ENCODE results near the gene SVIL. TPM values are rescaled to one million over a fixed set of nuclear protein-coding genes. Genes with fewer than 3 reads are reported as not detected.

The SVIL gene
- total and polyA plus RNA-seq, 4 donors = 3.1 to 26.0 (median 9.4) TPM

DNA sequence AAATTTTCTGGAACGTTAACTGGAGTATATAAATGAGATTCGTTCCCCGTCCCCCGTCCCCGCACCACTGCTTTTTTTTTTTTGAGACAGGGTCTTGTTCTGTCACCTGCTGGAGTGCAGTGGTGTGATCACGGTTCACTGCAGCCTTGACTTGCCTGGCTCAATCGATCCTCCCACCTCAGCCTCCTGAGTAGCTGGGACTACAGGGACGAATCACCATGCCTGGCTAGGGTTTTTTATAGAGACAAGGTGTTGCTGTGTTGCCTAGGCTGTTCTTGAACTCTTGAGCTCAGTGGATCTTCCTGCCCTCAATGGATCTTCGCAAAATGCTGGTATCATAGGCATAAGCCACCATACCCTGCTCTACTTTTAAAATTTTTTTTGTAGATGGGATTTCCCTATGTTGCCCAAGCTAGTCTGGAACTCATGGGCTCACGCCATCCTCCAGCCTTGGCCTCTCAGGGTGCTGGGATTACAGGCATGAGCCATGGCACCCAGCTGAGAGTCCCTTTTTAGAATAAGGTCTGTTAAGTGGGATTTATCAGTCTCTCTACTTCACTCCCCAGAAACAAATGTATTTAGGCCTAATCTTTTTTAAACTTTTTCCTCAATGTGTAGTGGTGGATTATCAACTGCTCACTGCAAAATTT lies 223.0 kb downstream of the SVIL start:
- DNase-seq (ENCODE audit: low spot score) = no peak
- Histone ChIP-seq H3K27me3 (ENCODE audit: control insufficient read depth in 4 of 4, insufficient read depth in 4 of 4, low read length in 3 of 4) (no peaks in the 10 kb centered on the region), H3K27ac (ENCODE audit: low read depth in 1 of 2, low read length in 2 of 2) (no peak overlapping the region), H3K9ac (ENCODE audit: low read depth in 1 of 2, low read length in 2 of 2) (no peak overlapping the region), H3K36me3 (ENCODE audit: control insufficient read depth in 4 of 4, insufficient read depth in 3 of 4, low read depth in 1 of 4, low read length in 3 of 4) (peaks cover 0 to 2% (median 0%) of the 10 kb centered on the region in 4 donors), H3K4me3 (ENCODE audit: low read depth in 1 of 3, low read length in 3 of 3) (no peak overlapping the region), H3K4me1 (ENCODE audit: control insufficient read depth in 4 of 4, insufficient read depth in 4 of 4, low read length in 3 of 4) (peaks cover 7 to 28% (median 9%) of the 10 kb centered on the region in 4 donors), H3K9me3 (ENCODE audit: control insufficient read depth in 4 of 4, low read length in 3 of 4) (no peaks in the 10 kb centered on the region)
- TF ChIP-seq FOXA2 (IDR thresholded peaks at IDR 0.05) (no peak), SP1 (IDR thresholded peaks at IDR 0.05) (no peak), RAD21 (IDR thresholded peaks at IDR 0.05) (no peak), FOXA1 (IDR thresholded peaks at IDR 0.05) (no peak)
- 97% methylated on average over 10 of the region's 10 CpGs for WGBS

DNA sequence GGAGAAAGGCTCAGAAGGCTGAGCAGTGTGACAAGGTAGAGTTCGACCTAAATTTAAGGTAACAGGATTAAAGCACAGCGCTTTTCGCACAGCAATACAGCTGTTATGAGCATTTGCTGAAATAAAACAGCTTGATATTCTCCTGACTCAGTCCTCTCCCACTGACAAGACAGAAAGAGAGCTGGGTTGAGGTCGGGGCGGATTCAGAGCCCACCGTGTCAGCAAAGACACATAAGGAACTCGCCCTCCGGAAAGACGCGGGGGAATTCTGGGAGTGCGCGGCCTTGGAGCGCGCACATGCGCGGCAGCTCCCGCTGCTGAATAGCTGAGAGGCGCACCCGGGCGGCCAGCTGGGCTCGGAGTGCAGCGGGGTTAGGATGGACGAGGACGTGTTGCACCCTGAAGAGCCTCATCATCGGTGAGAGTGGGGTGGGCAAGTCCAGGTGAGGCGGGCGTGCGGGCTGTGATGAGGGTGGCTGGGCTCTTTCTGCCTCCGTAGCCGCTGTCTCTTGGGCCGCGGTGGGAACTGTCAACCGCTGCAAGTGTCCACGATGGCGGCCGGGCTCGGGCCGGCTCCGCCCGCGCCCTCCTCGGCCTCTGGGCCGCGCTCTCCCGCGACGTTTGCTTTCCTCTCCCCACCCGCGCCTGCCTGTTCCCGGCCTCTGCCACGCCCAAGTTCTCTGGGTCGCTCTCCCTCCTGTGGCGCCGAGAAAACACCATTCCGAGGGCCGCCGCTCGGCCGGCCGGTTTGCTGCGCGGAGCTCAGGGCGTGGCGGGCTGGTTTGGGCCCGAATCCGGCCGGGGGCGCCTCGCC lies 225.3 kb downstream of the SVIL start:
- Histone ChIP-seq H3K4me1 (ENCODE audit: control insufficient read depth in 4 of 4, insufficient read depth in 4 of 4, low read length in 3 of 4) (peaks cover 7 to 25% (median 9%) of the 10 kb centered on the region in 4 donors), H3K9ac (ENCODE audit: low read depth in 1 of 2, low read length in 2 of 2) (peak overlapping the region; percentile 84 to 87), H3K27me3 (ENCODE audit: control insufficient read depth in 4 of 4, insufficient read depth in 4 of 4, low read length in 3 of 4) (no peaks in the 10 kb centered on the region), H3K9me3 (ENCODE audit: control insufficient read depth in 4 of 4, low read length in 3 of 4) (no peaks in the 10 kb centered on the region), H3K36me3 (ENCODE audit: control insufficient read depth in 4 of 4, insufficient read depth in 3 of 4, low read depth in 1 of 4, low read length in 3 of 4) (no peaks in the 10 kb centered on the region), H3K4me3 (ENCODE audit: low read depth in 1 of 3, low read length in 3 of 3) (peak overlapping the region; percentile 43 to 87 (median 78)), H3K27ac (ENCODE audit: low read depth in 1 of 2, low read length in 2 of 2) (peak overlapping the region; percentile 74 to 85)
- peak; percentile 76 for DNase-seq (ENCODE audit: low spot score)
- WGBS = 5% methylated on average over 69 of the region's 69 CpGs
- TF ChIP-seq, protein P1, sequence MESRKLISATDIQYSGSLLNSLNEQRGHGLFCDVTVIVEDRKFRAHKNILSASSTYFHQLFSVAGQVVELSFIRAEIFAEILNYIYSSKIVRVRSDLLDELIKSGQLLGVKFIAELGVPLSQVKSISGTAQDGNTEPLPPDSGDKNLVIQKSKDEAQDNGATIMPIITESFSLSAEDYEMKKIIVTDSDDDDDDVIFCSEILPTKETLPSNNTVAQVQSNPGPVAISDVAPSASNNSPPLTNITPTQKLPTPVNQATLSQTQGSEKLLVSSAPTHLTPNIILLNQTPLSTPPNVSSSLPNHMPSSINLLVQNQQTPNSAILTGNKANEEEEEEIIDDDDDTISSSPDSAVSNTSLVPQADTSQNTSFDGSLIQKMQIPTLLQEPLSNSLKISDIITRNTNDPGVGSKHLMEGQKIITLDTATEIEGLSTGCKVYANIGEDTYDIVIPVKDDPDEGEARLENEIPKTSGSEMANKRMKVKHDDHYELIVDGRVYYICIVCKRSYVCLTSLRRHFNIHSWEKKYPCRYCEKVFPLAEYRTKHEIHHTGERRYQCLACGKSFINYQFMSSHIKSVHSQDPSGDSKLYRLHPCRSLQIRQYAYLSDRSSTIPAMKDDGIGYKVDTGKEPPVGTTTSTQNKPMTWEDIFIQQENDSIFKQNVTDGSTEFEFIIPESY (IDR thresholded peaks at IDR 0.05) = peak; percentile 33
- TF ChIP-seq YY1 (IDR thresholded peaks at IDR 0.05) (peak; percentile 89), JUND (IDR thresholded peaks at IDR 0.05) (no peak), RXRA (IDR thresholded peaks at IDR 0.05) (peak in 1 of 2 donors; percentile 15), FOXA2 (IDR thresholded peaks at IDR 0.05) (no peak), NR2F2 (IDR thresholded peaks at IDR 0.05) (peak; percentile 21), FOXA1 (IDR thresholded peaks at IDR 0.05) (no peak), TAF1 (conservative IDR thresholded peaks at IDR 0.05) (peak; percentile 69), GABPA (IDR thresholded peaks at IDR 0.05 in 1 of 2, conservative IDR thresholded peaks at IDR 0.05 in 1 of 2) (peak in 1 of 2 donors; percentile 23), SP1 (IDR thresholded peaks at IDR 0.05) (peak; percentile 29), EGR1 (IDR thresholded peaks at IDR 0.05; ENCODE audit: low read depth in 2 of 2) (no peak), RAD21 (IDR thresholded peaks at IDR 0.05) (peak in 1 of 2 donors; percentile 7), HNF4A (conservative IDR thresholded peaks at IDR 0.05) (no peak), HNF4G (IDR thresholded peaks at IDR 0.05) (no peak)
- TF ChIP-seq, protein P2, sequence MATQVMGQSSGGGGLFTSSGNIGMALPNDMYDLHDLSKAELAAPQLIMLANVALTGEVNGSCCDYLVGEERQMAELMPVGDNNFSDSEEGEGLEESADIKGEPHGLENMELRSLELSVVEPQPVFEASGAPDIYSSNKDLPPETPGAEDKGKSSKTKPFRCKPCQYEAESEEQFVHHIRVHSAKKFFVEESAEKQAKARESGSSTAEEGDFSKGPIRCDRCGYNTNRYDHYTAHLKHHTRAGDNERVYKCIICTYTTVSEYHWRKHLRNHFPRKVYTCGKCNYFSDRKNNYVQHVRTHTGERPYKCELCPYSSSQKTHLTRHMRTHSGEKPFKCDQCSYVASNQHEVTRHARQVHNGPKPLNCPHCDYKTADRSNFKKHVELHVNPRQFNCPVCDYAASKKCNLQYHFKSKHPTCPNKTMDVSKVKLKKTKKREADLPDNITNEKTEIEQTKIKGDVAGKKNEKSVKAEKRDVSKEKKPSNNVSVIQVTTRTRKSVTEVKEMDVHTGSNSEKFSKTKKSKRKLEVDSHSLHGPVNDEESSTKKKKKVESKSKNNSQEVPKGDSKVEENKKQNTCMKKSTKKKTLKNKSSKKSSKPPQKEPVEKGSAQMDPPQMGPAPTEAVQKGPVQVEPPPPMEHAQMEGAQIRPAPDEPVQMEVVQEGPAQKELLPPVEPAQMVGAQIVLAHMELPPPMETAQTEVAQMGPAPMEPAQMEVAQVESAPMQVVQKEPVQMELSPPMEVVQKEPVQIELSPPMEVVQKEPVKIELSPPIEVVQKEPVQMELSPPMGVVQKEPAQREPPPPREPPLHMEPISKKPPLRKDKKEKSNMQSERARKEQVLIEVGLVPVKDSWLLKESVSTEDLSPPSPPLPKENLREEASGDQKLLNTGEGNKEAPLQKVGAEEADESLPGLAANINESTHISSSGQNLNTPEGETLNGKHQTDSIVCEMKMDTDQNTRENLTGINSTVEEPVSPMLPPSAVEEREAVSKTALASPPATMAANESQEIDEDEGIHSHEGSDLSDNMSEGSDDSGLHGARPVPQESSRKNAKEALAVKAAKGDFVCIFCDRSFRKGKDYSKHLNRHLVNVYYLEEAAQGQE (IDR thresholded peaks at IDR 0.05) = no peak
- TF ChIP-seq, protein P3, sequence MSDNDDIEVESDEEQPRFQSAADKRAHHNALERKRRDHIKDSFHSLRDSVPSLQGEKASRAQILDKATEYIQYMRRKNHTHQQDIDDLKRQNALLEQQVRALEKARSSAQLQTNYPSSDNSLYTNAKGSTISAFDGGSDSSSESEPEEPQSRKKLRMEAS (IDR thresholded peaks at IDR 0.05) = peak; percentile 77
- TF ChIP-seq, protein P4, sequence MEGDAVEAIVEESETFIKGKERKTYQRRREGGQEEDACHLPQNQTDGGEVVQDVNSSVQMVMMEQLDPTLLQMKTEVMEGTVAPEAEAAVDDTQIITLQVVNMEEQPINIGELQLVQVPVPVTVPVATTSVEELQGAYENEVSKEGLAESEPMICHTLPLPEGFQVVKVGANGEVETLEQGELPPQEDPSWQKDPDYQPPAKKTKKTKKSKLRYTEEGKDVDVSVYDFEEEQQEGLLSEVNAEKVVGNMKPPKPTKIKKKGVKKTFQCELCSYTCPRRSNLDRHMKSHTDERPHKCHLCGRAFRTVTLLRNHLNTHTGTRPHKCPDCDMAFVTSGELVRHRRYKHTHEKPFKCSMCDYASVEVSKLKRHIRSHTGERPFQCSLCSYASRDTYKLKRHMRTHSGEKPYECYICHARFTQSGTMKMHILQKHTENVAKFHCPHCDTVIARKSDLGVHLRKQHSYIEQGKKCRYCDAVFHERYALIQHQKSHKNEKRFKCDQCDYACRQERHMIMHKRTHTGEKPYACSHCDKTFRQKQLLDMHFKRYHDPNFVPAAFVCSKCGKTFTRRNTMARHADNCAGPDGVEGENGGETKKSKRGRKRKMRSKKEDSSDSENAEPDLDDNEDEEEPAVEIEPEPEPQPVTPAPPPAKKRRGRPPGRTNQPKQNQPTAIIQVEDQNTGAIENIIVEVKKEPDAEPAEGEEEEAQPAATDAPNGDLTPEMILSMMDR (IDR thresholded peaks at IDR 0.05; ENCODE audit: low read depth, low read length, missing input control) = no peak
- TF ChIP-seq, protein P5, sequence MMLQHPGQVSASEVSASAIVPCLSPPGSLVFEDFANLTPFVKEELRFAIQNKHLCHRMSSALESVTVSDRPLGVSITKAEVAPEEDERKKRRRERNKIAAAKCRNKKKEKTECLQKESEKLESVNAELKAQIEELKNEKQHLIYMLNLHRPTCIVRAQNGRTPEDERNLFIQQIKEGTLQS (IDR thresholded peaks at IDR 0.05) = no peak
